Hepatocyte (in vitro differentiated cells): ENCODE measurements around the gene CTRB2.

Experiments
- CTCF ChIP-seq: fragments of 200-600 bp; sonication (generic); IDR thresholded peaks from 2 replicates; pipeline ENCODE4 v1.5.1; 2016; ENCODE audit warnings: antibody characterized with exemption, mild to moderate bottlenecking; ENCODE audit not compliant: poor library complexity
- EZH2 ChIP-seq: fragments of 200-600 bp; sonication (generic); IDR thresholded peaks from 2 replicates; pipeline ENCODE4 v1.6.1; 2016; ENCODE audit warnings: antibody characterized with exemption, mild to moderate bottlenecking, borderline replicate concordance

DNA sequence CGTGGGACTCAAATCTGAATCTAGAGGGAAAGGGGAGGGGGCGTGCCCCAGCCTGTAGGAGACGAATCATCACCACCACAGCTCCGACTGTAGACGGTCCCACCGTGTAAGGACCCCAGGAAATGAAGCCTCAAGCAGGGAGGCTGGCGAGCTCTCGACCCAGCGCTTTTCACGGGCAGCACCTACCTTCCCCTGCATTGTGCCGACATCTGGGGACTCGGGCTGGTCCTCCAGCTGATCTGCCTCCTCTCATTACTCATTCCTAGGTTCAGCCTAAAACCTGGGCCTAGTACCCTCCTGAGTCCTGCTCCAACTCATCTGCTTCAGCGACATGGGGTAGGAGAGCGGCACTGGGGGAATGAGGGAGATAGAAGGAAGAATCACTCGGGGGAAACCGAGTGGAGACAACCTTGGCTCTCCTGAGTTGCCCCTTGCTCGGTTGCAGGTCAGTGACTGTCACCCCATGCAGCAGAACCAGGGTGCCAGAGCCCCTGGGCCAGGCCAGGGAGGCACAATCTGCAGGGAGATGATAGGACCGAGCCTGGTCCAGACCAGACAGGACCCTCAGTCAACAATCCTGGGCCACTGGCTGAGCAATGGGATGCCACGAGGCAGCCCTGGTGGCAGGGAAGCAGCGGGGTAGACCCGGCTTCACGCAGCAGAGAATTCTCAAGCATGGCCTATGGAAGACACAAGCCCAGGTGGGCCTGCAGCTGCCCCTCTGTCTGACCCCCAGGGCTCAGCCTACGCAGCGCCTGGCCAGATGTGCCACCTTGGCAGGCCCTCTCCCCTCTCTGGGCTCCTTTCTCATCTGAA is 45.3 kb upstream of the CTRB2 start:
- TF ChIP-seq CTCF (no peak), EZH2 (no peak)
